Measurements from ENCODE around the gene NPSR1.

The NPSR1 gene

GRCh38 chr7:34723338-34723737 lies 65.3 kb downstream of the NPSR1 start:
- H3K4me3 ChIP-seq (ENCODE audit: low read depth, low read length), result no peak overlapping the region
- DNase-seq (ENCODE audit: low read depth), result no peak
- TF ChIP-seq MAX (IDR thresholded peaks at IDR 0.05; ENCODE audit: low read depth, low read length) (no peak), POLR2A (IDR thresholded peaks at IDR 0.05; ENCODE audit: extremely low read depth, insufficient read length) (no peak), CTCF (IDR thresholded peaks at IDR 0.05; ENCODE audit: low read depth, low read length) (no peak), MYC (IDR thresholded peaks at IDR 0.05; ENCODE audit: low read depth, low read length) (no peak)

GRCh38 chr7:34723866-34724490 lies 66.0 kb downstream of the NPSR1 start:
- no peak for TF ChIP-seq POLR2A (IDR thresholded peaks at IDR 0.05; ENCODE audit: extremely low read depth, insufficient read length)
- TF ChIP-seq CTCF (IDR thresholded peaks at IDR 0.05; ENCODE audit: low read depth, low read length), result no peak
- no peak for TF ChIP-seq MYC (IDR thresholded peaks at IDR 0.05; ENCODE audit: low read depth, low read length)
- no peak for TF ChIP-seq MAX (IDR thresholded peaks at IDR 0.05; ENCODE audit: low read depth, low read length)
- H3K4me3 ChIP-seq (ENCODE audit: low read depth, low read length), result no peak overlapping the region
- DNase-seq (ENCODE audit: low read depth), result no peak

GRCh38 chr7:34726221-34726620 lies 68.2 kb downstream of the NPSR1 start:
- DNase-seq (ENCODE audit: low read depth), result no peak
- H3K4me3 ChIP-seq (ENCODE audit: low read depth, low read length), result no peak overlapping the region
- TF ChIP-seq MAX (IDR thresholded peaks at IDR 0.05; ENCODE audit: low read depth, low read length) (no peak), MYC (IDR thresholded peaks at IDR 0.05; ENCODE audit: low read depth, low read length) (no peak), CTCF (IDR thresholded peaks at IDR 0.05; ENCODE audit: low read depth, low read length) (no peak), POLR2A (IDR thresholded peaks at IDR 0.05; ENCODE audit: extremely low read depth, insufficient read length) (no peak)

- TF ChIP-seq CTCF (IDR thresholded peaks at IDR 0.05; ENCODE audit: low read depth, low read length) (no peak), MAX (IDR thresholded peaks at IDR 0.05; ENCODE audit: low read depth, low read length) (no peak), MYC (IDR thresholded peaks at IDR 0.05; ENCODE audit: low read depth, low read length) (no peak), POLR2A (IDR thresholded peaks at IDR 0.05; ENCODE audit: extremely low read depth, insufficient read length) (no peak)
- DNase-seq (ENCODE audit: low read depth), result no peak
- no peak overlapping the region for H3K4me3 ChIP-seq (ENCODE audit: low read depth, low read length)
Measured at GRCh38 chr7:34727464-34727995, 69.5 kb downstream of the NPSR1 start.

- DNase-seq (ENCODE audit: low read depth), result no peak
- H3K4me3 ChIP-seq (ENCODE audit: low read depth, low read length), result no peak overlapping the region
- no peak for TF ChIP-seq POLR2A (IDR thresholded peaks at IDR 0.05; ENCODE audit: extremely low read depth, insufficient read length)
- TF ChIP-seq CTCF (IDR thresholded peaks at IDR 0.05; ENCODE audit: low read depth, low read length), result no peak
- no peak for TF ChIP-seq MAX (IDR thresholded peaks at IDR 0.05; ENCODE audit: low read depth, low read length)
- TF ChIP-seq MYC (IDR thresholded peaks at IDR 0.05; ENCODE audit: low read depth, low read length), result no peak
Measured at GRCh38 chr7:34728156-34728555, 70.1 kb downstream of the NPSR1 start.
